HL-60/S4 treated with phorbol 12-myristate 13-acetate at 8.2 ng/mL for 4 days and 3 days (cell line): Measurements from ENCODE around the gene SELENOS.

Experiments used
- in situ Hi-C: fragments of 300-500 bp; cut with MboI; formaldehyde crosslinking; loops from 2 replicates; pipeline ENCODE4 v1.15.0; 2022; ENCODE audit warnings: low sequenced_read_pairs

SELENOS gene

GRCh38 chr15:101237251-101237650 lies 40.0 kb downstream of the SELENOS start:
- in situ Hi-C loops = no loop called here

GRCh38 chr15:101233651-101234280 lies 43.5 kb downstream of the SELENOS start:
- in situ Hi-C loops = no loop called here

- in situ Hi-C loops = no loop called here
Measured at GRCh38 chr15:101232677-101233076, 44.6 kb downstream of the SELENOS start.

- in situ Hi-C loops = no loop called here
Measured at GRCh38 chr15:101228313-101228712, 49.0 kb downstream of the SELENOS start.

- in situ Hi-C loops = no loop called here
Measured at GRCh38 chr15:101225658-101226057, 51.6 kb downstream of the SELENOS start.
